Heart left ventricle (tissue), 16 donors: Measurements from ENCODE around the gene CGB8. TPM values are rescaled to one million over a fixed set of nuclear protein-coding genes. Genes with fewer than 3 reads are reported as not detected.
"Not testable (repeated sequence)": the region's sequence is repeated elsewhere in the genome, so short reads cannot be mapped to it uniquely, and the experiment has no call there.

Experiments
- ATAC-seq, 4 donors: fragments of 200-7000 bp; cut with Tn5 transposase; one replicate each; pipeline ENCODE4 v1.9.1; 2020 to 2022; ENCODE audit warnings: moderate library complexity in 4 of 4, mild to moderate bottlenecking in 3 of 4, moderate number of reproducible peaks in 1 of 4
- DNase-seq, 5 donors: peaks; one replicate each; pipeline ENCODE4 v3.0.0-alpha.2; 2020
- H3K27ac ChIP-seq, 12 donors: fragments of 200-600 bp; sonication (generic) in 4 of 12; one replicate each; pipeline versions ENCODE4 v1.5.0 to v1.8.0; 2016 to 2022; ENCODE audit warnings: mild to moderate bottlenecking in 2 of 12
- H3K27me3 ChIP-seq, 9 donors: fragments of 200-600 bp; sonication (generic) in 2 of 9; one replicate each; pipeline versions ENCODE4 v1.5.1 to v1.8.0; 2016 to 2022; ENCODE audit warnings: mild to moderate bottlenecking in 3 of 9
- H3K36me3 ChIP-seq, 9 donors: fragments of 200-600 bp; sonication (generic) in 2 of 9; one replicate each; pipeline versions ENCODE4 v1.5.0 to v1.8.0; 2018 to 2022; ENCODE audit warnings: mild to moderate bottlenecking in 2 of 9
- H3K4me1 ChIP-seq, 12 donors: fragments of 200-600 bp; sonication (generic) in 4 of 12; one replicate each; pipeline versions ENCODE4 v1.5.0 to v1.8.0; 2016 to 2022; ENCODE audit warnings: mild to moderate bottlenecking in 3 of 12
- H3K4me3 ChIP-seq, 12 donors: fragments of 200-600 bp; sonication (generic) in 4 of 12; one replicate each; pipeline versions ENCODE4 v1.5.0 to v1.8.0; 2017 to 2022; ENCODE audit warnings: mild to moderate bottlenecking in 9 of 12, moderate library complexity in 4 of 12
- H3K9me3 ChIP-seq, 12 donors: fragments of 200-600 bp; sonication (generic) in 4 of 12; one replicate each; pipeline versions ENCODE4 v1.5.0 to v1.8.0; 2016 to 2022; ENCODE audit warnings: mild to moderate bottlenecking in 1 of 12
- POLR2A ChIP-seq, 2 donors: fragments of 450-650 bp; IDR thresholded peaks; one replicate each; pipeline ENCODE4 v1.6.1; 2017; ENCODE audit warnings: antibody characterized with exemption in 2 of 2, mild to moderate bottlenecking in 2 of 2, moderate library complexity in 2 of 2
- WGBS, 4 donors: extraction: QIAGEN DNeasy Blood & Tissue Kit in 2 of 4; methylation state at CpG; one replicate each; pipeline versions ENCODE4 v1.1.5 to v1.1.7; 2013 to 2018; 5-methylcytosine and 5-hydroxymethylcytosine counted together
- intact Hi-C, 10 donors: fragments of 100-400 bp; cut with DNase I; formaldehyde crosslinking; loops; one replicate each; pipeline versions ENCODE4 v1.11.1 to v1.14.2; 2022
- polyA plus RNA-seq, 2 donors: library from polyadenylated mRNA; stranded (reverse); fragments of 200-250 nt; gene quantifications; one replicate each; pipeline ENCODE4 v1.2.3, GENCODE V29; 2013
- total RNA-seq, 9 donors: library from RNA; depleted of rRNA in 2 of 9; stranded (reverse); fragments of >200 nt in 2 of 9; fragmentation: NEBNext Ultra II Directional in 3 of 9; extraction: Animal tissue kit (Norgen Biotek cat#: 25700) in 3 of 9; gene quantifications; one replicate each; pipeline versions ENCODE4 v1.1.0 to v1.2.4, GENCODE V29; 2016 to 2023
- TF ChIP-seq, protein P1 (sequence below), 12 donors: fragments of 200-600 bp; sonication (generic) in 4 of 12; IDR thresholded peaks; one replicate each; pipeline versions ENCODE4 v1.5.0 to v1.8.0; 2018 to 2022; ENCODE audit warnings: antibody characterized with exemption in 12 of 12, mild to moderate bottlenecking in 5 of 12
- donor health status: ischemic (EF 13 %, LVEDD 7.1; RV severe dilation, severe dysfunction).
- donor health status: healthy with polysubstance abuse.
- donor health status: DM: no; HTN: yes; CAD: no.
- donor health status: DM: no; HTN: no; CAD: no.
- donor health status: ischemic (EF 25% LVEDD 6.9; RV normal size, moderate dysfunction).
- donor health status: ischemic (EF 25% LVEDD 5.7; RV mildly dilated, moderate dysfunction).
- donor health status: healthy.
- donor health status: DM: yes; HTN: yes; CAD: no.
- donor health status: ischemic (EF 35%, LVEDD 5.7; RV mildly dilated, moderate dysfunction).
- donor health status: nonischemic (EF 11% LVEDD 7.7; RV severe dilation, severe dysfunction).
- donor health status: DM: yes; HTN: yes; CAD: no.
- donor health status: PGD.
- donor health status: ischemic (EF 29% LVEDD 5.4; RV normal size, mild dysfunction).
- donor health status: nonischemic (EF 23%, LVEDD 6.1; RV moderate dilation, normal function).

The CGB8 gene
- total and polyA plus RNA-seq, 11 donors = not detected

DNA sequence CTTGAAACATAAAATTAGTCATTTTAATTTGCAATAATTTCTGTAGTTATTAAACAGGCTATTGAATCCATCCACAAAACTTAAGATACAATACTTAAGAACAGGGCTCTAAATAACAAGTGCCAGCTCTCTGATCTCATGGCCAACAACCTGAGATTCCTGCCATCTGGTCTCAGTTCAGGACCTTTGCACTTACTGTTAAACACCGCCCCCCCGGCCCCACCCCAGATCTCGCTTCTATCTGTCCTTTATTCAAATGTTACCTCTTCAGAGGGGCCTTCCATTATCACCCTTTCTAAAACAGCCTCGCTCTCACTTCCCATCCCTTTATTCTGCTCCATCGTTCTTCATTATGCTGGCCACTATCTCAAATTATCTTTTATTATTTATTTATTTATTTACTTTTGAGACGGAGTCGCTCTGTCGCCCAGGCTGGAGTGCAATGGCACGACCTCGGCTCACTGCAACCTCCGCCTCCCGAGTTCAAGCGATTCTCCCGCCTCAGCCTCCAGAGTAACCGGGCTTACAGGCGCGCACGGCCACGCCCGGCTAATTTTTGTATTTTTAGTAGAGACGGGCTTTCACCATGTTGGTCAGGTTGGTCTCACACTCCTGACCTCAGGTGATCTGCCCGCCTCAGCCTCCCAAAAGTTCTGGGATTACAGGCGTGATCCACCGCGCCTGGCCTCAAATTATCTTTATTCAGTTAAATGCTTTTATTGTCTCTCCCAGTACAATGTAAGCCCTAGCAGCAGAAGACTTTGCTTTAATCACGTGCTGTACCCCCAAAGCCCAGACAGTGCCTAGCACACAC is 35.5 kb upstream of the CGB8 start:
- intact Hi-C loops = loop anchor here in 1 of 10 donors (5.0 kb wide), 1 partner anchor 73 kb away; the partner anchor contains the start of genes HRC and TRPM4
- H3K4me3 ChIP-seq = peak overlapping the region in 11 of 12 donors; percentile 83 to 99 (median 90)
- peaks cover 0 to 28% (median 22%) of the 10 kb centered on the region in 9 donors for H3K36me3 ChIP-seq
- no peak for TF ChIP-seq POLR2A (IDR thresholded peaks at IDR 0.05)
- TF ChIP-seq, protein P1, sequence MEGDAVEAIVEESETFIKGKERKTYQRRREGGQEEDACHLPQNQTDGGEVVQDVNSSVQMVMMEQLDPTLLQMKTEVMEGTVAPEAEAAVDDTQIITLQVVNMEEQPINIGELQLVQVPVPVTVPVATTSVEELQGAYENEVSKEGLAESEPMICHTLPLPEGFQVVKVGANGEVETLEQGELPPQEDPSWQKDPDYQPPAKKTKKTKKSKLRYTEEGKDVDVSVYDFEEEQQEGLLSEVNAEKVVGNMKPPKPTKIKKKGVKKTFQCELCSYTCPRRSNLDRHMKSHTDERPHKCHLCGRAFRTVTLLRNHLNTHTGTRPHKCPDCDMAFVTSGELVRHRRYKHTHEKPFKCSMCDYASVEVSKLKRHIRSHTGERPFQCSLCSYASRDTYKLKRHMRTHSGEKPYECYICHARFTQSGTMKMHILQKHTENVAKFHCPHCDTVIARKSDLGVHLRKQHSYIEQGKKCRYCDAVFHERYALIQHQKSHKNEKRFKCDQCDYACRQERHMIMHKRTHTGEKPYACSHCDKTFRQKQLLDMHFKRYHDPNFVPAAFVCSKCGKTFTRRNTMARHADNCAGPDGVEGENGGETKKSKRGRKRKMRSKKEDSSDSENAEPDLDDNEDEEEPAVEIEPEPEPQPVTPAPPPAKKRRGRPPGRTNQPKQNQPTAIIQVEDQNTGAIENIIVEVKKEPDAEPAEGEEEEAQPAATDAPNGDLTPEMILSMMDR (IDR thresholded peaks at IDR 0.05) = no peak
- no peaks in the 10 kb centered on the region for H3K9me3 ChIP-seq
- H3K4me1 ChIP-seq = peaks cover 0 to 36% (median 27%) of the 10 kb centered on the region in 12 donors
- H3K27me3 ChIP-seq = peaks cover 0 to 3% (median 0%) of the 10 kb centered on the region in 9 donors
- DNase-seq (no peak), ATAC-seq (no peak)
- H3K27ac ChIP-seq = peak overlapping the region; percentile 42 to 94 (median 87)
- 69 to 71% (median 70%) methylated on average over 26 of the region's 26 CpGs for WGBS, 4 donors

DNA sequence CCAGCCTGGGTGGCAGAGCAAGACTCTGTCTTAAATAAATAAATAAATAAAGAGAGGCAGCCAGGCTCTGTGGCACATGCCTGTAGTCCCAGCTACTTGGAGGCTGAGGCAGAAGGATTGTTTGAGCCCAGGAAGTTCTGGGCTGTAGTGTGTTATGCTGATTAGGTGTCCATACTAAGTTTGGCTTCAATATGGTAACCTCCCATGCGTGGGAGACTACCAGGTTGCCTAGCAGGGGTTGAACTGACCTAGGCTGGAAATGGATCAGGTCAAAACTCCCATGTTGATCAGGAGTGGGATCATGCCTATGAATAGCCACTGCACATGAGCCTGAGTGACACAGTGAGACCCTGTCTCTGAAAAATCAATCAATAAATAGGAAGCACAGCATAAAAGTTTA is 32.4 kb upstream of the CGB8 start:
- WGBS, 4 donors = 76 to 100% (median 91%) methylated on average over 1 of the region's 1 CpG
- ATAC-seq (no peak), DNase-seq (no peak)
- H3K27ac ChIP-seq = no peak overlapping the region
- TF ChIP-seq, protein P1 (IDR thresholded peaks at IDR 0.05) = no peak
- TF ChIP-seq POLR2A (IDR thresholded peaks at IDR 0.05) = no peak
- peaks cover 0 to 10% (median 8%) of the 10 kb centered on the region in 12 donors for H3K4me1 ChIP-seq
- H3K36me3 ChIP-seq = no peaks in the 10 kb centered on the region
- intact Hi-C loops = no loop called here
- H3K4me3 ChIP-seq = no peak overlapping the region
- peaks cover 0 to 3% (median 0%) of the 10 kb centered on the region in 9 donors for H3K27me3 ChIP-seq
- no peaks in the 10 kb centered on the region for H3K9me3 ChIP-seq

DNA sequence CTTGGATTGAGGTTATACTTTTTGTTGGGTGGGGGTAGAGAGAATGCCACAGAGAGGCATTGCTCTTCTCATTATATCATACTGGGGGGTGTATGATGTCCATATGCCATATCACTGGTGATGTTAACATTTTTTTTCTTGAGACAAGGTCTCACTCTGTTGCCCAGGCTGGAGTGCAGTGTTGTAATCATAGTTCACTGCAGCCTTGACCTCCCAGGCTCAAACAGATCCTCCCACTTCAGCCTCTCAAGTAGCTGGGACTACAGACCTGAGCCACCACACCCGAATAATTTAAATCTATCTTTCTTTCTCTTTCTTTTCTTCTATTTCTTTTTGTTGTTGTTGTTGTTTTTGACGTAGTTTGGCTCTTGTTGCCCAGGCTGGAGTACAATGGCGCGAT is 31.5 kb upstream of the CGB8 start:
- no peak for DNase-seq
- Histone ChIP-seq H3K9me3 (no peaks in the 10 kb centered on the region), H3K4me1 (peaks cover 0 to 7% (median 5%) of the 10 kb centered on the region in 12 donors), H3K27me3 (peaks cover 0 to 3% (median 0%) of the 10 kb centered on the region in 9 donors), H3K4me3 (no peak overlapping the region), H3K36me3 (no peaks in the 10 kb centered on the region), H3K27ac (no peak overlapping the region)
- intact Hi-C loops = no loop called here
- TF ChIP-seq, protein P1 (IDR thresholded peaks at IDR 0.05) = no peak
- TF ChIP-seq POLR2A (IDR thresholded peaks at IDR 0.05) = no peak
- WGBS, 4 donors = 77 to 94% (median 91%) methylated on average over 4 of the region's 4 CpGs
- ATAC-seq = no peak

DNA sequence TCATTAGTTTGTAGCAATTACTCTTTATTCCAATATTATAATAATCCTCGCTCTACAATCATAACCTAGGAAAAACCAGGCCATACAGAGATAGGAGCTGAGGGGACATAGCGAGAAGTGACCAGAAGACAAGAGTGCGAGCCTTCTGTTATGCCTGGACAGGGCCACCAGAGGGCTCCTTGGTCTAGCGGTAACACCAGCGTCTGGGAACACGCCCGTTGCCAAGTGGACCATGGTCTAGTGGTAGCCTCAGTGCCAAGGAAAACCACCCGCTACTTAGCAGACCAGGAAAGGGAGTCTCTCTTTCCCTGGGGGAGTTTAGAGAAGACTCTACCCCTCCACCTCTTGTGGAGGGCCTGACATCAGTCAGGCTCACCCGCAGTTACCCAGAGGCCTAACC is 26.0 kb upstream of the CGB8 start:
- TF ChIP-seq, protein P1 (IDR thresholded peaks at IDR 0.05) = peak; percentile 47 to 75 (median 69)
- DNase-seq (peak; percentile 63 to 84 (median 79)), ATAC-seq (peak in 2 of 4 donors; percentile 51 to 56)
- not testable (repeated sequence) for H3K36me3 ChIP-seq, H3K4me3 ChIP-seq, H3K27ac ChIP-seq, H3K9me3 ChIP-seq
- Histone ChIP-seq H3K4me1 (peaks cover 0 to 20% (median 1%) of the 10 kb centered on the region in 12 donors), H3K27me3 (peaks cover 9 to 47% (median 24%) of the 10 kb centered on the region in 9 donors)
- intact Hi-C loops = loop anchor here in 1 of 10 donors (1.0 to 2.0 kb wide), 2 partner anchors 70 to 134 kb away; no protein-coding TSS in a partner anchor
- WGBS, 4 donors = 13 to 17% (median 15%) methylated on average over 7 to 9 of the region's 9 CpGs
